Stomach (tissue), 9 donors: Measurements from ENCODE around the gene SLC22A12. TPM values are rescaled to one million over a fixed set of nuclear protein-coding genes. Genes with fewer than 3 reads are reported as not detected.

Experiments
- DNase-seq, 2 donors: peaks; one replicate each; pipeline versions ENCODE4 v3.0.0 to v3.0.0-alpha.2; 2013 to 2019
- H3K27ac ChIP-seq, 5 donors: fragments of 200-600 bp in 4 of 5; sonication (generic) in 4 of 5; one replicate each; pipeline ENCODE4 v1.5.1; 2013 to 2019; ENCODE audit warnings: mild to moderate bottlenecking in 1 of 5, moderate library complexity in 1 of 5
- H3K27me3 ChIP-seq, 3 donors: fragments of 200-600 bp; sonication (generic); one replicate each; pipeline ENCODE4 v1.5.1; 2017 to 2019; ENCODE audit warnings: mixed run types in 1 of 3
- H3K36me3 ChIP-seq, 4 donors: fragments of 200-600 bp; sonication (generic); 1 replicate in 3 of 4; 2 replicates in 1 of 4; pipeline ENCODE4 v1.5.1; 2016 to 2019
- H3K4me1 ChIP-seq, 4 donors: fragments of 200-600 bp; sonication (generic); one replicate each; pipeline ENCODE4 v1.5.1; 2016 to 2019
- H3K4me3 ChIP-seq, 4 donors: fragments of 200-600 bp; sonication (generic) in 3 of 4; one replicate each; pipeline ENCODE4 v1.5.1; 2016 to 2019; ENCODE audit warnings: mild to moderate bottlenecking in 1 of 4
- H3K9me3 ChIP-seq, 4 donors: fragments of 200-600 bp; sonication (generic); one replicate each; pipeline ENCODE4 v1.5.1; 2016 to 2019
- CTCF ChIP-seq, 7 experiments: fragments of 450-650 bp in 4 of 7; fragments of 200-600 bp in 3 of 7; sonication (generic) in 3 of 7; IDR thresholded peaks; one replicate each; pipeline ENCODE4 v1.5.1; 2016 to 2019; ENCODE audit warnings: antibody characterized with exemption in 7 of 7, control low read depth in 2 of 7, mild to moderate bottlenecking in 1 of 7
- EP300 ChIP-seq: sonication (generic); formaldehyde crosslinking; IDR thresholded peaks from one replicate; pipeline ENCODE4 v1.6.1; 2017; ENCODE audit warnings: antibody characterized with exemption
- POLR2A ChIP-seq, 4 donors: fragments of 450-650 bp; IDR thresholded peaks; one replicate each; pipeline ENCODE4 v1.6.1; 2016; ENCODE audit warnings: antibody characterized with exemption in 4 of 4, control low read depth in 2 of 4, mild to moderate bottlenecking in 1 of 4, moderate library complexity in 1 of 4
- POLR2AphosphoS5 ChIP-seq, 3 donors: sonication (generic); formaldehyde crosslinking; IDR thresholded peaks; one replicate each; pipeline ENCODE4 v1.6.1; 2016; ENCODE audit warnings: antibody characterized with exemption in 3 of 3
- WGBS, 5 donors: extraction: QIAGEN DNeasy Blood & Tissue Kit in 3 of 5; methylation state at CpG; one replicate each; pipeline versions ENCODE4 v1.1.5 to v1.1.7; 2013 to 2018; 5-methylcytosine and 5-hydroxymethylcytosine counted together
- intact Hi-C: fragments of 100-400 bp; cut with DNase I; formaldehyde crosslinking; loops from one replicate; pipeline ENCODE4 v1.15.1; 2023; ENCODE audit warnings: low total_unique reads
- polyA plus RNA-seq, 3 donors: library from polyadenylated mRNA; stranded (reverse); fragments of 200-250 nt; gene quantifications; one replicate each; pipeline ENCODE4 v1.2.3, GENCODE V29; 2013
- total RNA-seq, 5 donors: library from RNA; depleted of rRNA; stranded (reverse); fragments of >200 nt; gene quantifications; one replicate each; pipeline versions ENCODE4 v1.1.0 to v1.2.3, GENCODE V29; 2014 to 2016
- donor health status: healthy with polysubstance abuse.
- donor health status: Bipolar disorder and iron deficiency.
- donor health status: healthy.

Gene SLC22A12
- total and polyA plus RNA-seq, 8 donors, result not detected

DNA sequence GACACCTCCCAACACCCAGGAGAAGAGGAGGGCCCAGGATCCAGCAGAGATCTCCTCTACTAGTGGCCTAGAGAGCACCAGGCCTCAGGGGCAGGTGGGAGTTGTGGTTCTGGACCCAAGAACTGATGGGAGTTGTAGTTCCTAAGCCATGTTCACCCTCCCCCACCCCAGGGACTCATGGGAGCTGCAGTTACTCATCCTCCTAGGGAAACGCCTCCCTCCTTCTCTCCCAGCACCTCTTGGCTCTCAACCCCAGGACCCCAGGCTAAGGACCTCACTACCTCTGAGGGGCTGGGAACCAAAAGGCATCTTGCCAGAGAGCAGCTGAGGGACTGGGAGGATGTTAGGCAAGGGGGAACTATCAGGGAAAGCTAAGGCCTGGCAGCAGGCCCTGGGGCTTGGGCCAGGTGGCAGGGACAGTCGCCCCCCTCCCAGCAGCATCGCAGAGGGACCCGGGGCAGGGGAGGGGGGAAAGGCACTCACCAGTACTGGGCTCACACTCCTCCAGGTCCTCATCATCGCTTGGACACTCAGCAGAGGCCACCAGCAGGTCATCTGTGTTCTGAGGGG lies 28.9 kb downstream of the SLC22A12 start:
- Histone ChIP-seq H3K36me3 (no peaks in the 10 kb centered on the region), H3K9me3 (no peaks in the 10 kb centered on the region), H3K4me1 (peaks cover 0 to 14% (median under 1%) of the 10 kb centered on the region in 4 donors), H3K27ac (peak overlapping the region in 2 of 5 donors; percentile 53), H3K27me3 (no peaks in the 10 kb centered on the region), H3K4me3 (no peak overlapping the region)
- TF ChIP-seq CTCF (IDR thresholded peaks at IDR 0.05) (no peak), POLR2AphosphoS5 (IDR thresholded peaks at IDR 0.05) (no peak), POLR2A (IDR thresholded peaks at IDR 0.05) (no peak), EP300 (no peak)
- intact Hi-C loops, result no loop called here
- 40 to 70% (median 57%) methylated on average over 4 to 5 of the region's 5 CpGs for WGBS, 5 donors
- DNase-seq, result peak in 1 of 2 donors; percentile 88

GRCh38 chr11:64620381-64620971 lies 29.5 kb downstream of the SLC22A12 start:
- Histone ChIP-seq H3K9me3 (no peaks in the 10 kb centered on the region), H3K27ac (peak overlapping the region in 2 of 5 donors; percentile 53), H3K4me1 (peaks cover 0 to 14% (median 3%) of the 10 kb centered on the region in 4 donors), H3K4me3 (no peak overlapping the region), H3K36me3 (no peaks in the 10 kb centered on the region), H3K27me3 (no peaks in the 10 kb centered on the region)
- TF ChIP-seq EP300 (no peak), CTCF (IDR thresholded peaks at IDR 0.05) (no peak), POLR2A (IDR thresholded peaks at IDR 0.05) (no peak), POLR2AphosphoS5 (IDR thresholded peaks at IDR 0.05) (no peak)
- DNase-seq, result peak in 1 of 2 donors; percentile 90
- intact Hi-C loops, result no loop called here
- 42 to 58% (median 51%) methylated on average over 13 of the region's 13 CpGs for WGBS, 5 donors

- TF ChIP-seq POLR2A (IDR thresholded peaks at IDR 0.05) (no peak), EP300 (no peak), CTCF (IDR thresholded peaks at IDR 0.05) (no peak)
- no peaks in the 10 kb centered on the region for H3K27me3 ChIP-seq
- H3K4me3 ChIP-seq, result no peak overlapping the region
- intact Hi-C loops, result no loop called here
- no peak for DNase-seq
- H3K9me3 ChIP-seq, result no peaks in the 10 kb centered on the region
- WGBS, 5 donors, result 58 to 75% (median 60%) methylated on average over 5 of the region's 5 CpGs
- H3K36me3 ChIP-seq, result no peaks in the 10 kb centered on the region
- H3K4me1 ChIP-seq, result peaks cover 0 to 14% (median 3%) of the 10 kb centered on the region in 4 donors
- H3K27ac ChIP-seq, result peak overlapping the region in 1 of 5 donors; percentile 5
Observed at GRCh38 chr11:64621283-64622019, 30.4 kb downstream of the SLC22A12 start.

GRCh38 chr11:64622681-64623080 lies 31.7 kb downstream of the SLC22A12 start:
- intact Hi-C loops, result no loop called here
- Histone ChIP-seq H3K9me3 (no peaks in the 10 kb centered on the region), H3K36me3 (no peaks in the 10 kb centered on the region), H3K4me1 (peaks cover 0 to 14% (median 3%) of the 10 kb centered on the region in 4 donors), H3K4me3 (no peak overlapping the region), H3K27ac (no peak overlapping the region), H3K27me3 (no peaks in the 10 kb centered on the region)
- TF ChIP-seq POLR2A (IDR thresholded peaks at IDR 0.05), result no peak
- TF ChIP-seq CTCF (IDR thresholded peaks at IDR 0.05), result no peak
- no peak for TF ChIP-seq POLR2AphosphoS5 (IDR thresholded peaks at IDR 0.05)
- no peak for TF ChIP-seq EP300
- whole genome bisulfite sequencing, 5 donors, result 92 to 95% (median 93%) methylated on average over 10 to 19 of the region's 19 CpGs
- no peak for DNase-seq
